Measurements from ENCODE around the gene INSIG1. TPM values are rescaled to one million over a fixed set of nuclear protein-coding genes. Genes with fewer than 3 reads are reported as not detected.

Gene INSIG1
- total RNA-seq, 1 donor from 2014 or later: 392 TPM

- peak; percentile 0 for DNase-seq (ENCODE audit: low read depth)
- peak; percentile 71 for TF ChIP-seq CTCF (conservative IDR thresholded peaks at IDR 0.05; ENCODE audit: low read depth, low read length)
- H3K4me3 ChIP-seq (ENCODE audit: low read depth, low read length): peak overlapping the region; percentile 43
Observed at GRCh38 chr7:155344618-155345433, 47.1 kb downstream of the INSIG1 start.

- no peak overlapping the region for H3K4me3 ChIP-seq (ENCODE audit: low read depth, low read length)
- TF ChIP-seq CTCF (conservative IDR thresholded peaks at IDR 0.05; ENCODE audit: low read depth, low read length): no peak
- DNase-seq (ENCODE audit: low read depth): no peak
Observed at GRCh38 chr7:155345490-155345889, 47.8 kb downstream of the INSIG1 start.

GRCh38 chr7:155346285-155346684 is 48.6 kb downstream of the INSIG1 start:
- H3K4me3 ChIP-seq (ENCODE audit: low read depth, low read length): no peak overlapping the region
- DNase-seq (ENCODE audit: low read depth): no peak
- no peak for TF ChIP-seq CTCF (conservative IDR thresholded peaks at IDR 0.05; ENCODE audit: low read depth, low read length)

DNA sequence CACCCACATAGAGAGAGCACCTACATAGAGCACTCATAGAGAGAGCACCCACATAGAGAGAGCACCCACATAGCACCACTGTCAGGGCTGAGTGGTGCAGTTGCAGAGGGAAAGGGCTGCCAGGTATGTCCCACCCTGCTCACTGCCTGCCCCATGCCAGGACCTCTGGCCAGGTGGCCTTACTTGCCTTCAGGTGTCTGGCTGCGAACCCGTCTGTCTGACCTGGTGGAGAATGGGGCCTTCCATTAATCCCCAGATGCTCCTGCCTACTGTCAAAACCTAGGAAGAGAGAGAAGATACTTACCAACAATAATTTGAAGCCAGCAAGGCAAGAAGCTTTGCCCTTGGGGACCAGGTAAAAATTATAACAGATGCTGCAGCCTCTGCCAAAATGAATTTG is 51.1 kb downstream of the INSIG1 start:
- DNase-seq (ENCODE audit: low read depth): no peak
- TF ChIP-seq CTCF (conservative IDR thresholded peaks at IDR 0.05; ENCODE audit: low read depth, low read length): no peak
- H3K4me3 ChIP-seq (ENCODE audit: low read depth, low read length): no peak overlapping the region

GRCh38 chr7:155349601-155350331 is 52.1 kb downstream of the INSIG1 start:
- no peak for DNase-seq (ENCODE audit: low read depth)
- no peak for TF ChIP-seq CTCF (conservative IDR thresholded peaks at IDR 0.05; ENCODE audit: low read depth, low read length)
- H3K4me3 ChIP-seq (ENCODE audit: low read depth, low read length): no peak overlapping the region

DNA sequence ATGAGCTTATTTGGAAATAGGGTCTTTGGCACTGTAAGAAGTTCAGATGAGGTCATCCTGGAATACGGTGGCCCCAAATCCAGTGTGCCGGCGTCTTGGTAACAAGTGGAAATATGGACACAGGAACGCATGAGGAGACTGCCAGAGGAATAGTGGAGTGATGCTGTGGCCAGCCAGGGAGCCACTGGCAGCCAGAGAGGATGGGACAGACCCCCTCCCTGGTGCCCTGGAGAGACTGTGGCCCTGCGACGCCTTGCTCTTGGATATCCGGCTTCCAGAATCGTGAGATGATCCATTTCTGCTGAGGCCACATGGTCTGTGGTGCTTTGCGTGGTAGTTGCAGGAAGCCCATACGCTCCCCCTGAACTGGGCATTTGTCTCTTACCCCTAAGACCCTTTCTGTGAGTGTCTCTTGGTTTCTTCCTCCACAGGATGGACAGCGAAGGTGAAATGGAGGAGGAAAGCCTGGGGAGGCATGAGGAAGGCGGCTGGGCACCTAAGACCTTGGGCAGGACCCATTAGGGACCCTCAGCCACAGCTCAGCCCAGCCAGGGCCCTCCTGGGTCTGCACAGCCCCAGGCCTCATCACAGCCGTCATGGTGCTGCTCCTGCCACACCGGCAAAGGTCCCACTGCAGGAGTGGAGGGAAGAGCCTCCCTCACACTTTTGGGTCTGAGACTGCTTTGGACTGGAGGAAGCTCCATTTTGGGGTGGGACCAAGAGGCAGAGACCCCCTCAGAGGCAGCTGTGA is 53.6 kb downstream of the INSIG1 start:
- no peak for TF ChIP-seq CTCF (conservative IDR thresholded peaks at IDR 0.05; ENCODE audit: low read depth, low read length)
- H3K4me3 ChIP-seq (ENCODE audit: low read depth, low read length): no peak overlapping the region
- DNase-seq (ENCODE audit: low read depth): no peak
